CD4-positive, alpha-beta T cell (primary cell): ENCODE results near the gene CDK6. TPM values are rescaled to one million over a fixed set of nuclear protein-coding genes. Genes with fewer than 3 reads are reported as not detected.

Experiments used
- ATAC-seq: fragments of 200-7000 bp; cut with Tn5 transposase; one replicate; pipeline ENCODE4 v1.10.0; 2022; ENCODE audit warnings: mild to moderate bottlenecking; ENCODE audit not compliant: poor library complexity
- CTCF ChIA-PET: fragments of 350-600 bp; sonication (Branson Sonifier 250); formaldehyde crosslinking; loops from one replicate; lab custom pipeline; 2021; ENCODE audit warnings: antibody characterized with exemption, inconsistent platforms; lab: Charles Lee
- POLR2A ChIA-PET: fragments of 350-600 bp; sonication (Branson Sonifier 250); formaldehyde crosslinking; loops from one replicate; lab custom pipeline; 2021; ENCODE audit warnings: antibody characterized with exemption, inconsistent platforms; lab: Charles Lee
- DNase-seq, 14 experiments: peaks; one replicate each; pipeline ENCODE4 v3.0.0-alpha.2; 2013 to 2020; ENCODE audit warnings: mixed read lengths in 2 of 14
- H3K27ac ChIP-seq, 2 donors: one replicate each; pipeline versions ENCODE4 v1.5.1 to v1.7.0; 2013; ENCODE audit warnings: low read length in 2 of 2, low read depth in 1 of 2, mild to moderate bottlenecking in 1 of 2
- H3K27me3 ChIP-seq, 2 experiments: 1 replicate in 1 of 2; 2 replicates in 1 of 2; pipeline versions ENCODE4 v1.6.1 to v1.7.0; 2013; ENCODE audit warnings: low read length in 2 of 2, control low read depth in 1 of 2, mild to moderate bottlenecking in 1 of 2, moderate library complexity in 1 of 2; ENCODE audit not compliant: insufficient read depth in 2 of 2, control insufficient read depth in 1 of 2
- H3K36me3 ChIP-seq: one replicate; pipeline ENCODE4 v1.6.1; 2013; ENCODE audit warnings: low read length, control low read depth; ENCODE audit not compliant: insufficient read depth
- H3K4me1 ChIP-seq: one replicate; pipeline ENCODE4 v1.6.1; 2013; ENCODE audit warnings: low read length, control low read depth; ENCODE audit not compliant: insufficient read depth
- H3K4me3 ChIP-seq: one replicate; pipeline ENCODE4 v1.5.1; 2013; ENCODE audit warnings: mild to moderate bottlenecking, low read length, moderate library complexity
- H3K9me3 ChIP-seq, 2 experiments: 1 replicate in 1 of 2; 2 replicates in 1 of 2; pipeline versions ENCODE4 v1.6.1 to v1.7.0; 2013; ENCODE audit warnings: low read length in 2 of 2, mild to moderate bottlenecking in 2 of 2, control low read depth in 1 of 2, moderate library complexity in 1 of 2; ENCODE audit not compliant: control insufficient read depth in 1 of 2, insufficient read depth in 1 of 2
- H3K27ac Mint-ChIP-seq: one replicate; pipeline ENCODE4 v1.8.0; 2020; ENCODE audit warnings: mixed read lengths
- H3K27me3 Mint-ChIP-seq: one replicate; pipeline ENCODE4 v1.8.0; 2021; ENCODE audit warnings: mixed read lengths
- H3K36me3 Mint-ChIP-seq: one replicate; pipeline ENCODE4 v1.8.0; 2021; ENCODE audit warnings: low read depth, mixed read lengths
- H3K4me1 Mint-ChIP-seq: one replicate; pipeline ENCODE4 v1.8.0; 2021; ENCODE audit warnings: low read depth, mixed read lengths
- H3K4me3 Mint-ChIP-seq: one replicate; pipeline ENCODE4 v1.8.0; 2020; ENCODE audit warnings: mild to moderate bottlenecking, mixed read lengths
- H3K9me3 Mint-ChIP-seq: one replicate; pipeline ENCODE4 v1.8.0; 2020; ENCODE audit warnings: mixed read lengths
- intact Hi-C, 2 experiments: fragments of 100-400 bp; cut with DNase I in 1 of 2; cut with micrococcal nuclease in 1 of 2; formaldehyde crosslinking; loops; one replicate each; pipeline versions ENCODE4 v1.15.1 to v1.9.0; 2023 to 2025; cut with DNase I, micrococcal nuclease
- total RNA-seq, 174 experiments: library from RNA in 2 of 174; stranded (reverse) in 2 of 174; gene quantifications; one replicate each; pipeline ENCODE4 v1.2.3 and lab custom pipeline; 2021 to 2026
- TF ChIP-seq, protein P1 (sequence below): fragments of 200-600 bp; IDR thresholded peaks from one replicate; pipeline ENCODE4 v1.8.0; 2022; ENCODE audit warnings: antibody characterized with exemption, mild to moderate bottlenecking

Gene CDK6
- total RNA-seq, 2 experiments from 2014 or later = 13.0 to 13.7 TPM

DNA sequence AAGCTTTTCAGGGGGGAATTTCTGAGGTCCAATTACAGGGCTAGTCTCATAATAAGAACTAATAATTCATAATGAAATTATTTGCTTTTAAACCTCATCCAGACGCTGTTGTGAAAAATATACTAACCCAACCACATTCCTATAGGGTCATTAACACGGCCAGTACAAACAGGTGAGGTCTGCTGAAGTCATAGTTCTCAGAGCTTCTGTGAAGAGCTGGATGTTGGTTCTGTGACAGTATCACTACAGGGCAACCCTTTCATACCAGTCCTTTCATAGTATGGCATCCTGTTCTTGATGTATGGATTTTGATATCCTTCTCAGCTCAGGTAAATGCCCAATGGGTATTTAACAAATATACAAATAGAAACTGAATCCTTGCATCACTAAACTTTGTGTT lies 183.8 kb downstream of the CDK6 start:
- H3K27ac ChIP-seq = no peak overlapping the region
- no peak for ATAC-seq
- TF ChIP-seq, protein P1, sequence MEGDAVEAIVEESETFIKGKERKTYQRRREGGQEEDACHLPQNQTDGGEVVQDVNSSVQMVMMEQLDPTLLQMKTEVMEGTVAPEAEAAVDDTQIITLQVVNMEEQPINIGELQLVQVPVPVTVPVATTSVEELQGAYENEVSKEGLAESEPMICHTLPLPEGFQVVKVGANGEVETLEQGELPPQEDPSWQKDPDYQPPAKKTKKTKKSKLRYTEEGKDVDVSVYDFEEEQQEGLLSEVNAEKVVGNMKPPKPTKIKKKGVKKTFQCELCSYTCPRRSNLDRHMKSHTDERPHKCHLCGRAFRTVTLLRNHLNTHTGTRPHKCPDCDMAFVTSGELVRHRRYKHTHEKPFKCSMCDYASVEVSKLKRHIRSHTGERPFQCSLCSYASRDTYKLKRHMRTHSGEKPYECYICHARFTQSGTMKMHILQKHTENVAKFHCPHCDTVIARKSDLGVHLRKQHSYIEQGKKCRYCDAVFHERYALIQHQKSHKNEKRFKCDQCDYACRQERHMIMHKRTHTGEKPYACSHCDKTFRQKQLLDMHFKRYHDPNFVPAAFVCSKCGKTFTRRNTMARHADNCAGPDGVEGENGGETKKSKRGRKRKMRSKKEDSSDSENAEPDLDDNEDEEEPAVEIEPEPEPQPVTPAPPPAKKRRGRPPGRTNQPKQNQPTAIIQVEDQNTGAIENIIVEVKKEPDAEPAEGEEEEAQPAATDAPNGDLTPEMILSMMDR = no peak
- CTCF ChIA-PET = no interaction called here
- no peaks in the 10 kb centered on the region for H3K9me3 ChIP-seq
- POLR2A ChIA-PET = interaction anchor here (0.9 kb wide), 1 partner anchor 9 kb away, joined by 3 read pairs; no protein-coding TSS in a partner anchor
- H3K4me1 ChIP-seq = no peaks in the 10 kb centered on the region
- no peaks in the 10 kb centered on the region for H3K27me3 ChIP-seq
- no peak overlapping the region for H3K4me3 ChIP-seq
- Mint-ChIP-seq H3K27ac (no peak overlapping the region), H3K27me3 (no peaks in the 10 kb centered on the region), H3K9me3 (no peaks in the 10 kb centered on the region), H3K4me1 (peaks cover 4% of the 10 kb centered on the region), H3K36me3 (no peaks in the 10 kb centered on the region), H3K4me3 (no peak overlapping the region)
- intact Hi-C loops = no loop called here
- DNase-seq = no peak
- no peaks in the 10 kb centered on the region for H3K36me3 ChIP-seq

DNA sequence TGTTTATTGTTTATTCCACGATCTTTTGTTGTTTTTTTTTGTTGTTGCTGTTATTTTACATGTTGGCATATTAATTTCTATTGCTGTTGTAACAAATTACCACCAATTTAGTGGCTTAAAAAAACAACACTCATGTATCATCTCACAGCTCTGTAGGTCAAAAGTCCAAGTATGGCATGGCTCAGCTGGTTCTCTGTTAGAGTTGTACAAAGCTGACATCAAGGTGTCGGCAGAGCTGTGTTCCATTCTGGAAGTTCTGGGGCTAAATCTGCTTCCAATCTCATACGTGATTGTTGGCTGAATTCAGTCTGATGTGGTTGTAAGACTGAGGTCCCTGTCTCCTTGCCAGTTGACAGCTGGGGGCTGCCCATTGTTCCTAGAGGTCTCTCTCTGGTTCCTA lies 186.0 kb downstream of the CDK6 start:
- Histone ChIP-seq H3K4me1 (peaks cover 2% of the 10 kb centered on the region), H3K9me3 (no peaks in the 10 kb centered on the region), H3K36me3 (no peaks in the 10 kb centered on the region), H3K27ac (no peak overlapping the region), H3K27me3 (no peaks in the 10 kb centered on the region), H3K4me3 (no peak overlapping the region)
- DNase-seq = no peak
- H3K27ac Mint-ChIP-seq = no peak overlapping the region
- TF ChIP-seq, protein P1 = no peak
- H3K4me1 Mint-ChIP-seq = peaks cover 19% of the 10 kb centered on the region
- no peaks in the 10 kb centered on the region for H3K36me3 Mint-ChIP-seq
- no peaks in the 10 kb centered on the region for H3K27me3 Mint-ChIP-seq
- intact Hi-C loops = no loop called here
- POLR2A ChIA-PET = no interaction called here
- CTCF ChIA-PET = interaction anchor here (1.0 kb wide), 1 partner anchor 183 kb away, joined by 4 read pairs; no protein-coding TSS in a partner anchor
- no peak overlapping the region for H3K4me3 Mint-ChIP-seq
- H3K9me3 Mint-ChIP-seq = no peaks in the 10 kb centered on the region
- no peak for ATAC-seq

DNA sequence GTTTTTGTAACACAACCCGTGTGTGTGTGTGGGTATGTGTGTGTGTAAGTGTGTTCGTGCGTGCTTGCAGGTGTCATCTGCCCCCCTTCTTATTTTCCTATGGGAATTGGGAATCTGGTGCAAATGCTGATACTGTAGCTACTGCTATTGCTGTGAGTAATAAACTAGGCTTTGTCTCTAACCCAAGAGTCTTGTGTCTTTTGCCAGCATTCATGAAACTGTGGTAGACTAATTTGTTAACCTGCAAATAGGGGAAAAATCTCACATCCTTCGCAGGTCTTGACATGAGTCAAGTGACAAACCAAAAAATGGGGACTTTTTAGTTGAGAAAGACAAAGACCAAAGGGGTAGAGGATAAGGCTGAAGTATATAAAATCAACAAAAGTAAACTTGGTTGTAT lies 188.3 kb downstream of the CDK6 start:
- Mint-ChIP-seq H3K9me3 (no peaks in the 10 kb centered on the region), H3K27ac (no peak overlapping the region), H3K4me1 (peaks cover 26% of the 10 kb centered on the region), H3K27me3 (no peaks in the 10 kb centered on the region), H3K4me3 (no peak overlapping the region), H3K36me3 (no peaks in the 10 kb centered on the region)
- Histone ChIP-seq H3K4me3 (no peak overlapping the region), H3K4me1 (peaks cover 5% of the 10 kb centered on the region), H3K36me3 (peaks cover 3% of the 10 kb centered on the region), H3K9me3 (no peaks in the 10 kb centered on the region), H3K27me3 (no peaks in the 10 kb centered on the region), H3K27ac (no peak overlapping the region)
- TF ChIP-seq, protein P1 = no peak
- intact Hi-C loops = no loop called here
- ChIA-PET POLR2A (interaction anchor here (0.6 kb wide), 1 partner anchor 1105 kb away, joined by 4 read pairs; no protein-coding TSS in a partner anchor), CTCF (no interaction called here)
- no peak for ATAC-seq
- DNase-seq = no peak
